LNCaP clone FGC (cell line): ENCODE data around the gene MAML2.

Experiments
- DNase-seq: peaks from one replicate; pipeline ENCODE4 v3.0.0-alpha.2; 2011; ENCODE audit warnings: low read depth
- H3K4me3 ChIP-seq: 2 replicates; pipeline ENCODE4 v1.5.1; 2011; ENCODE audit warnings: mild to moderate bottlenecking, low read depth, low read length, control low read depth
- TF ChIP-seq, protein P1 (sequence below): IDR thresholded peaks from 2 replicates; pipeline ENCODE4 v1.5.1; 2012; ENCODE audit warnings: mild to moderate bottlenecking; ENCODE audit not compliant: control insufficient read depth, insufficient read depth; ENCODE audit errors: extremely low read depth

Gene MAML2

DNA sequence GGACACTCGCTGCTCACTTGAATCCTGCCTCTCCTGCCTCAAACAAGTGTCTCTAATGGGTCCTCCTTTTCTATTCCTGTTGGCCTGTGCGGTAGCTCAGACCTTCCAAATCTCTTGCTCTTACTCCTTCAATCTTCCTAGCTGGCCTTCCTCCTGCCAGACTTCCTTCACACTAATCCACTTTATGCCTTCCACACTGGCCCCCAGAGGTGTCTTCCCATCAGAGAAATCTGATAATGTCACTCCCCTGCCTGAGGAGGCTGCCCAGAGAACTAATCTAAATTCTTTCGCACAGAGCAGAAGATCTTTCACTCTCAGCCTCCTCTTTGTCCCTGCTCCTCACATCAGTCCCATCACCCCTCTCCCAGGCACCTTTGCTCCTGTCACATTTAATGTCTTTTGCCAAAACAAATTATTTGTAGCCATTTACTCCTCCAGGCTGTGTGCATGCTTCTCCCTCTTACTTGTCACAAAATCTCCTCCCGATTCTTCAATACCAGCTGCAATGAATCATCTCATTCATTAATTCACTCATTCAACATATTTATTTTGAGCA lies 175.7 kb downstream of the MAML2 start:
- DNase-seq, result no peak
- TF ChIP-seq, protein P1, sequence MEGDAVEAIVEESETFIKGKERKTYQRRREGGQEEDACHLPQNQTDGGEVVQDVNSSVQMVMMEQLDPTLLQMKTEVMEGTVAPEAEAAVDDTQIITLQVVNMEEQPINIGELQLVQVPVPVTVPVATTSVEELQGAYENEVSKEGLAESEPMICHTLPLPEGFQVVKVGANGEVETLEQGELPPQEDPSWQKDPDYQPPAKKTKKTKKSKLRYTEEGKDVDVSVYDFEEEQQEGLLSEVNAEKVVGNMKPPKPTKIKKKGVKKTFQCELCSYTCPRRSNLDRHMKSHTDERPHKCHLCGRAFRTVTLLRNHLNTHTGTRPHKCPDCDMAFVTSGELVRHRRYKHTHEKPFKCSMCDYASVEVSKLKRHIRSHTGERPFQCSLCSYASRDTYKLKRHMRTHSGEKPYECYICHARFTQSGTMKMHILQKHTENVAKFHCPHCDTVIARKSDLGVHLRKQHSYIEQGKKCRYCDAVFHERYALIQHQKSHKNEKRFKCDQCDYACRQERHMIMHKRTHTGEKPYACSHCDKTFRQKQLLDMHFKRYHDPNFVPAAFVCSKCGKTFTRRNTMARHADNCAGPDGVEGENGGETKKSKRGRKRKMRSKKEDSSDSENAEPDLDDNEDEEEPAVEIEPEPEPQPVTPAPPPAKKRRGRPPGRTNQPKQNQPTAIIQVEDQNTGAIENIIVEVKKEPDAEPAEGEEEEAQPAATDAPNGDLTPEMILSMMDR, result no peak
- H3K4me3 ChIP-seq, result no peak overlapping the region

- no peak for DNase-seq
- no peak overlapping the region for H3K4me3 ChIP-seq
- TF ChIP-seq, protein P1, result no peak
Observed at GRCh38 chr11:96162816-96163499, 180.0 kb downstream of the MAML2 start.

DNA sequence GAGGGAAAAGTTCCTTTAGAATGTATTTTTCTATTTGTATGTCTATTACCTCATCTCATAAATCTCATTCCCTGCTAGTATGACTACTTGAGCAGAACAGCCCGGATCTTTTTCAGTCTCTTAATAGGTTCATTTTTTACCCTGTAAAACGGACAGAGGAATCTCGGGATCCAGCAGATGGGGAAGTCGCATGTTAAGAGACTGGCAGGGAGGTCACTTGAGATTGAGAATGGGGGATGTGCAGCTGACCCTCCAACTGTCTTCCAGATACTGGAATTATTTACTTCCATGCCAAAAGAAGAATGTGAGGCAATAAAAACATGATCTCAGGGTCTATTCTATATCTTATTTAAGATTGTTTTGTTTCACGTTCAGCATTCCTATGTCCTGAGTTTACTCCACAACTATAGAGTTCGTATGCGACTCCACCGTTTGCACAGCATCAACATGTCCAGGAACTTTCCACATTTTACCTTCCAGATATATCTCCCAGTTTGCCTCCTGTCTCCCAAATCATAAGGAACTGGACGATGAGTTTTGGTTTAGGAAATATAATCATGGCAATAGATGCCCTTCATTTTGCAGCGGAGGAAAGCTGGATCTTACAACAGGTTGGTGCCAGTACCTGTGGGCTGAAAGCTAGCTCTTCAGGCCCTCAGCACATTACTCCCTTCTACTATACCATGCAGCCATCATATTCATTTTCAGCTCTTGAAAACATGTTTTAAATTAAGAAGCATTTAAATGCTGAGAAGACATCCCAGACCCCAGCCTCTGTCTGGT lies 181.5 kb downstream of the MAML2 start:
- H3K4me3 ChIP-seq, result no peak overlapping the region
- DNase-seq, result no peak
- TF ChIP-seq, protein P1, result no peak

DNA sequence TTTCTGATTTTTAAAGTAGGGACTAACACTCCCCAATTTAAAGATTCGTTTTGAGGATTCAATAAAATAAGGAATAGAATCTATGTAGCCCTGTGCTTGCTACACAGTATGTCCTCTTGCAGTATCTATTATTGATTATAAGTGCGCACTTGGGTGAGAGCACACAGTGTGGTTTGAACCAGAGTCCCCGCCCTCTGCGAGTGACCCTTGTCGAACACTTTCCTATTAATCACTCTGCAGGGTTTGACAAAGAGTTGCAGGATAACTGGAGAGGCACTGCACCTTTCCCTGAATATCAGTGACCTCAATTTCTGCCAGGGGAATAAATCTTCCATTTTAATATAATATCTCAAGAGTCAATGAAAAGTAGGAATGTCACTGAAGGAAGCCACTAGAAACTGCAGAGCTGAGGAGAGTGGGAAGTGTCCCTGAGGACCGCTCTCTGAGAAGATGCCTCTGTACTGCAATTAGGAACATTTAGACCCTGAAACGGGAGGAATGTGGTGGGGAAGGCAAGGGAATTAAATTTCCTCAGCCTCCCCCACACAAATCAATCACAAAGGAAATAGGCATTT lies 182.2 kb downstream of the MAML2 start:
- TF ChIP-seq, protein P1, result no peak
- no peak overlapping the region for H3K4me3 ChIP-seq
- DNase-seq, result no peak

DNA sequence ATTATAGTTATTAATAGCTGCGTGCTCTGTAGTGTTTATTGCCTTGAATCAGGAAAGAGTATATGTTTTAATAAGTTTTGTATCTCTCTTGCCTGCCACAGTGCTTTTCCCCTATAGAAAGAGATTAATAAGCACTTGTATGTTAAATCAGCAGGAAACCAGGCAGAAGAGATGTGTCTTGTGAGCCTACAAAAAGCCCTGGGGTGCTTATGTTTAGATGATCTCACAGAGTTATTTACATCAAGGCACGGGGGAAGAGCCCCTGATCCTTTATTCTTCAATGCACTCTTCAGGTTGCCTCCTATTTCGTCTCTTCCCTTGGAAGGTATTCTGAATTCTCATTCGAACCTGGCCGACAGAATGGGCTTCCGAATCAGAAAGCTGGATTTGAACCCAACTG lies 183.0 kb downstream of the MAML2 start:
- no peak for DNase-seq
- TF ChIP-seq, protein P1, result no peak
- H3K4me3 ChIP-seq, result no peak overlapping the region

DNA sequence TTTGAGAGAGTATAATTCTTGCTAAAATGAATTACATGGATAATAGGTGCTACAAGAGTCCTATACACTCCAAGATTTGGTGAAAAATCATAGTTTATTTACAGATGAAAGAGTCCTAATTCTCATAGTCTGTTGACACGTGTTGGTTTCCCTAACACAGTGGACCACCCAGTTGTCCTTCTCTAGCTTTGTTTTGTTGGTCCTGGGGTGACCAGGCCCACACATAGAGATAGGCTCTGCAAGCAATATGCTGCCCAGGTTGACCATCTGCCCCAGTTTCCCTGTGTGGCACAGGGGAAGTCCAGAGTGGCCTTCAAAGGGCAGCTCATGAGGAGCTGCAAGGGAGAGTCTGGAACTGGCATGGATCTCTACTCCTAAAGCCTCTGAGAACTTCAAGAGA lies 184.9 kb downstream of the MAML2 start:
- H3K4me3 ChIP-seq, result no peak overlapping the region
- TF ChIP-seq, protein P1, result no peak
- DNase-seq, result no peak
